HS-27A (cell line): ENCODE measurements around the gene PTPN5.
A peak's percentile ranks its signal among the peaks of the same experiment; 100 is the strongest.

ENCODE experiments used
- DNase-seq: peaks from one replicate; pipeline ENCODE4 v3.0.0-alpha.2; 2012; ENCODE audit warnings: low read depth, missing footprints

The PTPN5 gene

DNA sequence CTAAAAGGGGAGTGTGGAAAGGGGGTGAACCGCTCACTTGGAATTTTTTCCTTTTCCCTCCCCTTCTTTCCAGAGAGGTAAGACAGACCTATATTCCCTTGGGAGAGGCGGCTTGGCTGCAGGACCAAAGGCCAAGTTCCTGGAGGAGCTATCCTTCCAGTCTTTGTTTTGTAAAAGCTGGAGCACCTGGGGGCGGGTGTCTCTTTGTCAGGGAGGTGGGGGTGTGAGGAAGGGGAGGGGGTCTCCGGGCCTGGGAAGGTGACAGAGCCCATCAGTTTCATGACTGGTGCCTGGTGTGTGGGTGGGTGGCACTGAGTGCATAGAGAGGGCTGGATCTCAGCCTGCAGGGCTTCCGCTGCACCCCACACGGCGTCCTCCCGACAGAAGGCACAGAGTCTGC lies 18.5 kb downstream of the PTPN5 start:
- no peak for DNase-seq

DNA sequence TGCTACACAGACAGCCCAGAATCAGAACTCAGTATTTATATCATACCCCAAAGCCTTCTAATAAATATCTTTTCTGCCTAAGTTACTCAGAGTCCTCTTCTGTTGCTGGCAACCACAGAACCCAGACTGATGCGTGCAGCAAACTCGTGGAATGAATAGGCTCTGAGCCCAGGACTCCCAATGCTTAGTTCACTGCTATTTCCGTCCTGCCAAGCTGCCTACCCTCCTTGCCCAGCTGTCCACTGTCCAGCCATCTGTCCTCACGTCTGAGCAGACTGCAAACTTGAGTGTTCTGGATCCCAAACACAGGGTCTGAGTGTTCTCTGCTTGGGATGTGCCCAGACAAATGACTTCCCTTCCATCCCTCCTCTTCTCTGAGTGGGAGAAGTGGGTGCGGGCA lies 19.4 kb downstream of the PTPN5 start:
- no peak for DNase-seq

DNA sequence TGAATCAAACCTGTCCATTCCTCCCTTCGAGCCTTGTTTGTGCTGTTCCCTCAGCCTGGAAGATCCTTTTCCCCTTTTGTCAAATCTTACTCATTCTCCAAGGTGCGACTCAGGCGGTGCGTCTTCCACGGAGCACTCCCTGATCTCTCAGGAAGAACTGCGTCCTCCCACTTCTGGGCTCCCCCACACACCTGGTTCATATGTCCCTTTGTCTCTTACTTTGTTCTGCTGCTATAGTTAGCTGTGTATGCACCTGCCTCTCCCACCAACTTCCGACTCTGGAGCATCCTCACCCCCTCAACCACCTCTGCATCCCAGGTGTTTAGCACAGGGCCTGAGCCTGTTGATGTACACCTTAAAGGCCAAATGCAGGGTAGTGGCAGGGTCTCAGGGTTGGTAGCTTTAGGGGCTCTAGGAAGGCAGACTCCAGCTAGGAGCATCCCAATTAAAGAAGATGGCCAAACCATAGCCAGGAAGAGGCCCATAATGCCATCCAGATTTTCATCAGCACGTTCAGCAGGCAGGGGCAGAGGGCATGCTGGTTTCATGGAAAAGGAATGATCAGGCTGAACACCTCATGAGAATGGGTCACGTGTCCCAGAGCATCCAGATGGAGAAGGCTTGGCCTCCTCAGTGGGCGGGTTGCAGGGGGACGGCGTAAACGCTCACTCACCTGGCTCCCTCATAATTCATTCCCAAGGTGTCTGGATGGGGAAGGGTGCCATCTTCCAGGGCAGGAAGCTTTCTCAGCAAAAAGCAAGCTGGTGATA lies 20.1 kb downstream of the PTPN5 start:
- no peak for DNase-seq

DNA sequence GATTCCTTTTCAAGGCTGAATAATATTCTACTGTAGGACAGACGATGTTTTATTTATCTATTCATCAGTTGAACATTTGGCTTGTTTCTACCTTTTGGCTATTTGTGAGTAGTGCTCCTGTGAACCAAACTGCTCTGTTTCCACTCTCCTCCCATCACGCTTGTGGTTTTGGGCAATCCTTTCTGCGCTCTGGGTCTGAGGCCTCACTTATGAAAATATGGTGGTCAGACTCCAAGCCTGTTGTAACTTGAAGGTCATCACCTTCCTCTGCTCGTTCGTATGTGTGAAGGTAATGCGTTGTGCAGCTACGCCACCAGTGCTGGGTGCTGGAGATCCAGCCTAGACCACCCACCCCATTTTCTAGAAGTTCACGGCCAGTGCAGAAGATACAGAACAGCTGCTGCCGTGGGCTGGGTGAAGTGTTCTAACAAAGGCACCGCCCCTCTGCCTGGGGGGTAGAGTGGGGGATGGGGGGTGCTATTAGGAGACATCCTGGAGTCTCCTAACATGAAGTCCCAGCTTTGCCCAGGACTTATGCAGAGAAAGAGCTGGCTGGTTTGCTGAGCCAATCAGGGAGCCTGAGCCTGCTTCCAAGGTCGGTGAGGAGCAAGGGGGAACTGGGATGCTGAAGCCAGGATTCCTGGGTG lies 21.0 kb downstream of the PTPN5 start:
- DNase-seq: no peak

DNA sequence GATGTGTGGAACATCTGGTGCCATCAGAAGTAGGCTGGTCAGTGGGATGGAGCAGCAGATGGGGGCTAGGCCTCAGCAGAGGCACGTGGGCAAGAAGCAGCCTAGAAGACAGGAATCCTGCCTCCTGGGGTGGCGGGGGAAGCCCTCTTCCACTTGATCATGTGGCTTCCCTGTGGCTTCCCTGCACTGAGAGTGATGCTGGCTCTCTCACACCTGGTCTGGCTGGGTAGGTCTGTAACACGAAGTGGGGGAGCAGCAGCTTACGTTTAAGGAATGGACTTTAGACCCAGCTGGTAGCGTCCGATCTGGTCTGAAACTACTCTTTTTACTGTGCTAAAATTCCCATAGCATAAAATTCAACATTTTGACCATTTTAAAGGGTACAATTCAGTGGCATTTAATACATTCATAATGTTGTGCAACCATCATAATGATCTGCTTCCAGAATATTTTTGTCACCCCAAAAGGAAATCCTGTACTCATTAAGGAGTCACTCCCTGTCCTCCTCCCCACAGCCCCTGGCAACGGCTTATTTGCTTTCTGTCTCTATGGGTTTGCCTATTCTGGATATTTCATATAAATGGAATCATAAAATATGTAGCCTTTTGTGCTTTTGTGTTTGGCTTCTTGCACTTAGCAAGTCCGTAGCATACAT lies 21.7 kb downstream of the PTPN5 start:
- DNase-seq: no peak

DNA sequence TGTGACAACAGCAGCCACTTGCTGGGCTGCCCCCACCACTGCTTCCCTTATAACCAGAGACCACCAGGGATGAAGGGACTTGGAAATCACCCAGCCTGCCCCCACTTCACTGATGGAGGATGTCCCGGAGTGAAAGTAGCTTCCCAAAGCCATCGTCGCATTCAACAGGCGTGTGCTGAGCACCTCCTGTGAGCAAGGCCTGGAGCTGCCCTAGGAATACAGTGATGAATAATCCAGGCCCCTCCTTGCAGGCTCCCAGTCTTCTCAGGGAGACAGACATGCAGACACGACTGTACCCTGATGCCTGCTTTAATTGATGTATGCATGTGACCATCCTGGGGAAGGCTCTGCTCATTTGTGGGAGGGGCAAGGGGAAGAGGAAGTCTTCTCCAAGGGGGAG lies 22.6 kb downstream of the PTPN5 start:
- no peak for DNase-seq

DNA sequence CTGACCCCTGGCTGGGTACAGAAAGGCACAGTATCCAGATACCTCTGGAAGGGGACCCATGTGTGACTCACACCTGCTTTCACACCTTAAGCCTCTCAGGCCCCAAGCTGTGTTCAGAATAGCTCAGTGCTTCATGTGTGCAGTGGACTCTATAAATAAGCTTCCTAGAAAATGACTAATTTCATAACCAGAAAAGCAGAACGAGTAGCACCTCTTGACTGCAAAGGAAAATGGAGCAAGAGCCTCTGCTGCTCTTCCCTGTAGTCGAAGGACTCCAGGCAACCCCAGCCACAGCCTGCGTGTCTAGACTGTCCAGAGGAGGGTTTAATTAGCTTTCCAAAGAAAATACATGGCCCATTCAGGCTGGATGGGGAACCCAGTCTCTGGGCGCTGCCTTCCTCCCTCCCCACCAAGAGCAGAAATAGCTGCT lies 23.1 kb downstream of the PTPN5 start:
- no peak for DNase-seq

DNA sequence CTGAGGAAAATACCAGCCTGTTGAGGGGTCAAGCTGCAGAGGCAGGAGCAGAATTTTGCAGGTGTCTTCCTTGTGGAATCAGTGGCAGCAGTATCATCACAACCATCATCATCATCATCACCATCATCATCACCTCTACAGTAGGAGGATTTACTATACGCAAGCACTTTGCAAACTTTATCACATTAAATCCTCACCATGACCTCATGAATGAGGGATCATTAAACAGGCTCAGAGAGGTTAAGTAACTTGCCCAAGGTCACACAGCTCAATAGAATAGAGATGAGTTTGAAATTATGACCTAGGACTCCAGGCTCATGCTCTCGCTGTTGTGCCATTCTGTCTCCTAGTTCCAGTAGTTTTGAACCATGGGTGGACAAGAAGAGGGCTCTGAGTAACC lies 25.6 kb downstream of the PTPN5 start:
- no peak for DNase-seq

DNA sequence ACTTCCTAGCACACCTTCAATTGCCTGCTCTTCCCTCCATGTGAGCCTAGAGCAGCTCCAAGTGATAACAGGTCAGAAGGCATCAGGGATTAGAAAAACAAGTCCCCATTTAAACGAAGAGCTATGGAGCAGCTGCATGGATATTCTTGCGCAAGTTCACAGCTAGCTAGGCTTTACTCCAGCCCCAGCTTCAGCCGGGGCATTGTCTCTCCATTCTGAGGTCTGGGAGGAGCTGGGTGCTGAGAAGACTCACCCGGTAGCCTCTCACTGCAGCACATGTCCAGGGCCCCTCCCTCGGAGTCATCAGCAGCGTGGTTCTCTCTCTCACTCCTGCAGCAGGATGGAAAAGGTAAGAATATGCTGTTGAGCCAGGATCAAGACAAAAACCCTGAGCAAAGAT lies 26.0 kb downstream of the PTPN5 start:
- no peak for DNase-seq

DNA sequence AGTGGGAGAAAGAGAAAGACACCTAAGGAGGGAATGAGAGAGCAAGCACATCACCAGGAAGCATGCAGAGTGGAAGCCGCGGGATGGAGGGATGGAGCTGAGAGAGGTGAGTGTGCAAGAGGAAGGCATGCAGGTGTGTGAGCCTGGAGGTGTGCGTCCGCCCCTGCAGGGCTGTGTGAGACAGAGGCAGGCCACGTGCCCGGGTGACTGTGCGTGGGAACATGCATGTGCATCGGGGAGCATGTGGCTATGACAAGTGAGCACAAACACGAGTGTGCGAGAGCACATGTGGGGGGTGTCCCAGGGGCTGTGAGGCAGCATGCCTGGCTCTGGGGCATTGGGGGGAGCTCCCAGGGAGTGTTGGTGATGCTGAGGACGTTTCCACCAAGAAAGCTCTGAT lies 29.9 kb downstream of the PTPN5 start:
- DNase-seq: no peak

DNA sequence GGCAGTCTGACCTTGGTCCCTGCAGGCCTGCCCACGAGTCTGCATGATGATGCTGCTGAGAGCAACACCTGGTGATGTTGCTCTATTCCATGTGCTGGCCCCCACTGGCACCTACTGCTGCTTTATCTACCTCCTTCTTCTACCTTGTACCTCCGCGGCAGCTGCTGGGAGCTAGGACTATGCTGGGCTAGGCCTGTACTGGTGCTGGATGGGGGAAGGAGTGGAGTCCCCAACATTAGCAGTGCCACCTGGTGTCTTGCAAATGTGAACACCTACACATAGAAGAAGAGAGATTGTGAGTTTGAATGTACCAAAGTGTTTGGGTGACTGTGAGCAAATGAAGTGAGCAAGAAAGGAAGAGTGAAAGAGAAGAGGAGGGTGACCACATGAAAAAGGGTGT lies 30.5 kb downstream of the PTPN5 start:
- DNase-seq: no peak

DNA sequence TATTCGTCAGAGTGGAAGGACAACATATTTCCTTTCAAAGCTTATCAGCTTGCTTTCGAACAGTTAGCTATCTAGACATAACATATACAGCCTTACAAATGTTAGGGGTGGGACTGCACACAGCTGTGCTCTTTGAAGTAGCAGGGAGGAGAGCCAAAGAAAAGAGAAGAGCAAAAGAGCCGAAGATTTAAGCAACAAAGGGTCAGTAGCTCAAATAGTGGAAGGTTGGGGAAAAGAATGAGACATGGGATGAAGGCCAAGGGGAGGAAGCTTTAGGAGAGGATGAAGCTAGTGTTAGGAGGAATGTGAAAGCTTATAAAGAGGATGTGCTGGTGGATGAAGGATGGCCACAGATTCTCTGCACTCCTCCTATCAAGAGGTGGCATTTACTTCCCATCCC lies 33.8 kb downstream of the PTPN5 start:
- no peak for DNase-seq

DNA sequence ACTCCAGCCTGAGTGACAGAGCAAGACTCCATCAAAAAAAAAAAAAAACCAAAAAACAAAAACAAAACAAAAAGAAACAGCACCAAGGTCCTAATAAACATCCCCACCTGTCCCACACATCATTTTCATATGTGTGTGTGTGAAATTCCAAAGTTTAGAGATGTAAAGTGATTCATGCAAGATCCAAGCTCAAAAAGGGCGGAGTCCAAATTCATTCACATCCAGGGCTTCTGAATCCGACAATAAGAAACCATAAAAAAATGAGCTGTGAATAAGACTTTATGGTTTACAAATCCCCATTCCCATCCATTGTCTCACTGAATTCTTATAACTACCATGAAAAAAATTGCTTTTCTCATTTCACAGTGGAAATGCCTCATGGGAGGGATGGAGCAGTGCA lies 34.7 kb downstream of the PTPN5 start:
- no peak for DNase-seq

DNA sequence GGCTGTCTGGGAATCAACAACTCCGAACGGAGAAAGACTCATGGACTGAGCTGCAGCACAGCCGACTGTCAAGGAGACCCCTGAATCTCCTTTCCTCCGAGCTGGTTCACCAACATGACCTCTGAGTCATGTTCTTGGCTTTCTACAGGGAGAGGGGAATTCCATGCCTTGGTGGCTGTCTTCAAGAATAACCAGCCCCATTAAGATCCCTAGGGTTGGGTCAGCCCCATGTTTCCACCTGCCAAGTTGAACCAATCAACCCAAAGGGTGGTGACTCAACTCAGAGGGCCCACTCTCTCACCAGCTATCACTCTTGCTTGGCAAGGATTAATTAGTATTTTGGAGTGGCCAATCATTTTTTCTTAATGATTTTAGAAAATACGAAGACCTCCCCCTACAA lies 37.3 kb downstream of the PTPN5 start:
- no peak for DNase-seq

DNA sequence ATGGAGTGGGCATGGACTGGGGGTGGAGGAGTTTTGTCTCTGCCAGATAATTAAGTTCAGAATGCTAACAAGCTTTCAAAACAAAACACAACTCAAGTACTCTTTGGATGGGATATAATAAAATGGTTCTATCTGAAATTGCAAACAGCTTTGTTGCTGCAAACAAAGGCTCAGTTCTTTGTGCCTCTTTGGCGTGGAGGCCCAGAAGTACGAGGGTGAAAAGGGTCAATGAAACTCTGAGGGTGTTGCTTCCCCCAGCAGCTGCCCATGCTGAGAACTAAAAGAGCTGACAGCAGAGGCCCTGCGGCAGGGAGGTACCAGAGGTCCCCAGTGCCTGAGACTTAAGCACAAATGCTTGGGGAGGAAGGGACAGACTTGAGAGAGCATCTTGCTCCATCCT lies 39.1 kb downstream of the PTPN5 start:
- no peak for DNase-seq

DNA sequence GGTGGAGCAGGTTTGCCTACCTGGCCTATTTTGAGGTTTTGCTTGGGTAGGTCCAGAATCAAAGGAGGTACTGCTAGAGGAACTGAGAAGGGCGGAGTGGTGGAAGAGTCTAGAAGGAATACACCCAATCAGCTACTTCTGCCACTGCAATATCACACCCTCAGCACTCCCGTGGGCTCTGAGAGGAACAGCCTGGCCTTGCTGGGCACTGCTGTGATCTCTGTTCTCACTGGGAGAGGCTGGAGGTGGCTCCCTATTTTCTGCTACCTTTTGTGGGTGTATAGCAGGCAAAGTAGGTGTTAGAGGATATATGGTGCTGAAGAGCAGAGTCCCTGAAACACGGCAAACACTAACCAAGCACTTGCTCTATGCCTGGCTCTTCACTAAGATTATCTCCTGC lies 40.7 kb downstream of the PTPN5 start:
- DNase-seq: no peak

DNA sequence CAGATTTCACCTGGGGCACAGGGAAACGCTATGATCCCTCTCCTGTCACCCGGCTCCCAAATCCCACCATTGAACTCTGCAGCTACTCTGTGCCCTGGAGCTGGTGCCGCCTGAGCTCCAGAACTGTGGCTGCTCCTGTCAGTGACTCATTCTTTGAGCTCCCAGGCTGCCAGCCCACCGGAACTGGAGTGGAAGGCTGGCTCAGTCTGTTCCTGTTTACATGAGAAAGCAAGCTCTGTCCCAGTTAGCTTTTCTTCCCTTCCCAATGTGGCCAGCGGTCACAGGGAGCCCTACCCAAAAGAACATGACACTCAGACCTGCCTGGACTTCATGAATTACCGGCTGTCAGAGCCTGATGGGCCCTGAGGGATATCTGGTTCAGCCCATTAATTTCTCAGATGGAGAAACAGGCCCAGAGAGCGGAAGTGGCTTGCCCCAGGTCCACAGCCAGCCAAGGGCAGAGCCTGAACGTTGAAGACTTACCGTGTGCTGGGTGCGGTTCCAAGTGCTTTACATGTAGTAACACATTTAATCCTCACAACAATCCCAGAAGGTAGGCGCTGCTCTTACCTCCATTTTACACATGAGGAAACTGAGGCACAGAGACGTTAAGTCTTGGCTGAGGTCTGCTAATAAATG lies 41.8 kb downstream of the PTPN5 start:
- peak; percentile 43 for DNase-seq

DNA sequence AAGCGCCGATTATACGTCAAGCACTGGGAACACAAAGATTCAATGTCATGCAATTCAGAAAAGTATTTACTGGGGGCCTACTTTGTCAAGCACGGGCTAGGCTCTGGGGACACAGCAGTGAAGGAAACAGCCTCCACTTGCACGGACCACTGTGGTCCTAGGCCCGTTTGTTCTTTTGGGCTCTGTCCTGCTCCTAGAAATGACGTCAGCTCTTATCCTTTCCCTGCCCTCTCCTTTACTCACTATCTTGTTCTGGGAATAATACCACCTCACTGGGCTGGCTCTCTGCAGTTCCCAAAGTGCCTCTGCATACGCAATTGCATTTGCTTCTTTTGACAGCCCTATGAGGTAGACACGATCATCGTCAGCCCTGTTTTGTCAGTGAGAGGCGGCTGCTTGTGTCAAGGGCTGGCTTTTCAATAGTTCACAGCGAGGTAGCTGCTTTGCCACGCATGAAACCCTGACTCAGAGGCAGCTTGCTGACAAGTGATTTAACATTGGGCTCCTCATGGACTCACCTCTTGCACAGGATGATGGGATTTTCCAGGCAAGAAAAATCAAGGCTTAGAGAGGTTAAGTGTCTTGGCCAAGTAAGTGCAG lies 42.7 kb downstream of the PTPN5 start:
- no peak for DNase-seq

DNA sequence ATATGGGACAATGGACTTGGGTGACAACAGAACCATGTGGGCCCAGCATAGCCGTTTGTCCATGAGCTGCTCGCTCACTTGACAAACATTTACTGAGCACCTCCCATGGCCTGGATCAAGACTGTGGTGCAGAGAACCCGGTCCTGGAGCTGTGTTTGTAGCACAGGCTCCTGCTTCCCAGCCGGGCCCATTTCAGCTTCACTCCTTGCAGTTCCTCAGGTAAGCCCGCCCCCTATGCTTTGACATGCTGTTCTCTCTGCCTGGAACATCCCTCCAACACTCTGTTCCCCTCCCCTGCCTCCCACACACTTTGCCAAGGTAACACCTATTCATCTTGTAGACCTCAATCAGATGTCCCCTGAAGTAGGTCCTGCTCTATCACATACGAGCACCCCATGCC lies 46.3 kb downstream of the PTPN5 start:
- no peak for DNase-seq

DNA sequence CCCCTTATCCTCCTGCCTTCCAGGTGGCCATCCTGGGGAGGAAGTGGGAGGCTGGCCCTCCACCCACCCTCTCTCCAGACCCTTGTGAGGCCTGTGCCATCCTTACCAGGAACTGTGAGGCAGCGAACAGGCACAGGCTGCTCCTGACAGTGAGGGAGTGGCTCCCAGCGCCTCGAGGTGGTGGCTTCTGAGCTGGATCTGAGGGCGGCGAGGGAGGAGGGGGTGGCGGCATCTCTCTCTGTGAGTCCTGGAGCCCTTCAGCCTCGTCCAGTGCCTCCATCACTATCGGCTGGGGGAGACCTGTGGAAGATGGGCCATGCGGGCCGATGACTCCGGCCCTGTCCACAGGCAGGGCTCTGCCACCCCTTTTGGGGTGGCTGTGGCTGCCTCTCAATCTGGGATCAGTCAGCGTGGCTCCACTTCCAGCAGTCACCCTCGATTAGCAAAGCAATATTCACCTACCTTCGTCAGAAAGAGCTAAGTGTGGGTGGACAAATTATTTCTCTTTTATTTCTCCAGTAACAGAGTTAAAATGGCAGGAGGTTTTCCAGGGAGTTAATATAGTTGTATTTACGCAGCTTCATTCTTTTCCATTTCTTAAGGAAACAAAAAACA lies 47.6 kb downstream of the PTPN5 start:
- DNase-seq: no peak

DNA sequence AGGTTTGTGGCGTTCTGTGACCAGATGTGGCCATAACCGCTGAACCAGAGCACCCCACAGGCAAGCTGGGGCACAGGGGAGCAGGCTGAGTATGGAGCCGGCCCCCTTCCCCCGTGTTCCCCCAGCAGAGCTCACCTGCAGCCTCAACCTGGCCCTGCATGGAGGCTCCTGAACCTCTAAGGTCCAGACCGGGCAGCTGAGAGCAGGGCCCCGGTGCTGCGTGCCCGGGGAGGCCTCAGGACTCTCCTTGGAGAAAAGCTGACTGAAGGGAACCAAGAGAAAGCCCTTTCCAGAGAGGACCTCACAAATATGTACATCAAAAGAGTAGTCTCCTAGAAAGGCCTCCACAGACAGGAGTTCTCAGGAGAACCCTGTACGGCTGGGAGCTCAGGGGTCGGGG lies 48.2 kb downstream of the PTPN5 start:
- DNase-seq: no peak

DNA sequence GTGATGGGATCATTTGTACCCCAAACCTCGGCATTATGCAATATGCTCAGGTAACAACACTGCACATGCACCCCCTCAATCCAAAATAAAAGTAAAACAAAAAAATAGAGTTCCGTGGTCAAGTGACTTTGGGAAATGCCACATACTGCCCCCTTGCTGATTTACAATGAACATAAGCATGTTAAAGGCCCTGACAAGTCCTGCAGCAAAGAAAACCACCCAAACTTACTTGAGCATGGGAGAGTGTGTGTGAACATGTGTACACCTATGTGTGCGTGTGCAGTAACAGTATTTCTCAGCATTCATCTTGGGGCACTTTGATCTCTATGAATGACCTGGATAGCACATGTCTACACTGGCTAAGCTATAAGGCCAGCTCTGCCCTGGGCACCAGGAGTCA lies 49.8 kb downstream of the PTPN5 start:
- no peak for DNase-seq
